Cardiac ventricle fibroblast (primary cell): Measurements from ENCODE around the gene CWF19L1. TPM values are rescaled to one million over a fixed set of nuclear protein-coding genes. Genes with fewer than 3 reads are reported as not detected.

Experiments used
- total RNA-seq: library from RNA; depleted of rRNA; stranded (reverse); fragments of >200 nt; gene quantifications from 2 replicates; pipeline ENCODE4 v1.2.3, GENCODE V29; 2015

Gene CWF19L1
- total RNA-seq, result 7.2 and 10.6 TPM in 2 replicates

DNA sequence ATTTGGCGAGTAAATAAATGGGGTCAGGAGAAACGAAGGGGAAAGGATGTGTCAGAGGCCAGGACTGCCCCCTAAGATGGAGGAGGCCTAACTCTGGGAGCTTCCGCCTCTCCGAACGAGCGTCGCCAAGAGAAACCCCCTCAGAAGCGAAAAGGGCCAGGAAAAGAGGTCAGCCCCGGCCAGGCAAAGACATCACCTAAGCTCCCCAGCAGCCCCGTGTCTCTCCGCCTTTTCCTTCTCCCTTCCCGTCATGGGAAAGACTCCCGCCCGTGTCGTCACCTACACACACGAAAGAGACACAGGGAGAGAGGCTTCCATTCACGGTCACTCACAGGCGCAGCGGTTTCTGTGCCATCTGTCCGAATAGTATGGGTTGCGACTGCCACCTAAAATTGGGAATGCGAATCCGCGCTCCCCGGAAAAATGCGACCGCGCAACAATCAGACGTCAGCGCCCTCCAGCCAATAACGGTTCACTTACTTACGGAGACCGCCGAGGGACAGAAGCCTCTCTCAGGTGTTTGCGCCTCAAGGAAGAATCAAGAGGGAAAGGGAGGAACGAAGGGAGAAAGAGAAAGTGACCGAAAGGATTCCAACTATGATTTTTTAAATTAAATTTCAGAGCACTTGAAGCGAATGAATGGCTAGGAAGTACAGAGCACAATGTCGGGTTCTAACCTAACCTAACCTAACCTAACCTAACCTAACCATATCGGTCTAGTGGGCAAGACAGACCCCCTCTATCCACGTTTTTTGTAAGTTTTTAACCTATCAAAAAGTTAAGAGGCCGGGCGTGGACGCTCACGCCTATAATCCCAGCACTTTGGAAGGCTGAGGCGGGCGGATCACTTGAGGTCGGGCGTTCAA lies at the start of gene CWF19L1:
Gene CWF19L1 (minus strand): TSS at position 400 of the 866 bp plus-strand sequence. CDS start 45 bp downstream, at position 355.

DNA sequence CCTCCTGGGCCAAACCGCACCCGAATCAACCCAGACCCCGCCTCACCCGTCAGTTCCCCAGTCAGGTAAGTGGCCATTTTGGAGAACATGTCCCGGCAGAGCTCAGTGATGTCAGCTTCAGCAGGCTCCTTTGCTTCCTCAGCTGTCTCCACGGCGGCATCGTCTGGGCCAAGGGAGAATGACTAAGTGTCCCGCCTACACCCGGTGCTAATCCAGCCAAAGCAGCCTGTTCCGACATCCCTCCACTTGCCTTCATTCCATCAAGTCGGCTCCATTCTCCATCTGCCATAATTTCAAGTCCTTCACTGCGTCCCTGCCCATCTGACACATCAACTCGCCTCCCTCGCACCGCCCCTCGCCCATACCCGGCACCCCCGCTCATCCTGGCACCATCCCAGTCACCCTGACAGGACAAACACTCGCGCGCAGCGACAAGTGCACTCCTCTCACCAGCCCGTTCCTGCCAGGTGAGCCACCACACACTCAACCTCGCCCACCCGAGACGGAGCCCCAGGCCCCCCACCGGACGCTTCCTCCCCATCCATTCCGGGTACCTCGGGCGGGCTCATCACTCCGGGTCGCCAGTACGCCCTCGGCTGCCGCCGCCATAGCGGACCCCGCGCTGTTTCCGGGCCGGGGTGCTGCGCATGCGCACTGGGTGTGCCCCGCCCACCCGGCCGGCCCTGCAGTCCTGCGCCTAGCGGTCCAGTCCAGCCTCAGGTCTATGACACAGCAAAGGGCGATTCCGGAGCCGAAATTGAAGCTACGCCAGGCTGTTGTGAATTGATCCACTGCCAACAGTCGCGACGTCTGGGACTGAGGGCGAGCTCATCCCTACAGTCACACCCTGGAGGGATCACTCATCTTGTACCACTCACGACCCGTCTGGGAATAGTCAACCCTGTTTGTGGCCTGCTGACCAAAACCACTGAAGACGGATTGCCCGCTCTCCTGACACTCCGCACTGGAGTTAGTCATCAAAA lies 18.9 kb upstream of the CWF19L1 start, which contains the start of gene BLOC1S2:
Gene BLOC1S2 (minus strand): TSS at position 630 of the 983 bp plus-strand sequence. CDS start 21 bp downstream, at position 609.

DNA sequence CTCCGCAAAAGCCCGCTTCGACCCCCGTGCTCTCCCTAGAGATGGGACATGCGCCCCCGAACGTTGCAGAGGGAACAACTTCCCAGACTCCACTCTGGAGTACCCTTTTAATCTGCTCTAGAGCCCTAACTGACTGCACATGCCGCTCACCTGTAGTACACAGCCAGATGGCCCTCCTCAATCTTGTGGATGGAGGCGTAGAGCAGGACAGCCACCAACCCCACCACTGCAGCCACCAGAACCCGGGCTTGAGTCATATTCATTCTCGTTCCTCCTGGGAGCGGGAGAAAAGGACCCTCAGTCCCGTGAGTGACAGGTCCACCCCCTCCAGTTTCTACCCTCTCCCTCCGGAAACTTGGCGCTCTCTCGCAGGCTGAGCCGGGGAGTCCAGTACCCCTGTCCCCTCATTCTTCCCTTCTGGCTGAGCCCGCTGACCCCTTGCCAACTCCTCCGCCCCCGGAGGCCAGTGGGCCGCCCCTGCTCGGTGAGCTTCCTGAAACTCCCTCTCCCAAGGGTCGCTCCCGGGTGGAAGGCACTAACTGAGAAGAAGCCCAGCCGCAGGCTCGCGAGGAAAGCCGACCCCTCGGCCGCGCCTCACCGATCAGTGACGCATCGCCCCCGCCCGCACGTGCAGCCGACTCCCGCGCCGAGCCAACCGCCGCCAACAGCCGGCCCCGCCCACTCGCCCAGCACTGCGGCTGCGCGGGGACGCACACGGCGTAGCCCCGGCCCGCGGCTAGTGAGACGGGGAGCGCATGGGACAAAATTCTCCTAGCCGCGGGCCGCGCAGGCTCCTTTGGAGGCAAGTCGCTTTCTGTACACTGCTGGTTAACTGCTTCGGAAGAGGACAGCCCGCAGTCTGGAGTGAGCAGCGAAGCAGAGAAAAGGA lies 81.8 kb downstream of the CWF19L1 start, which contains the start of gene ERLIN1:
Gene ERLIN1 (minus strand): TSS at position 666 of the 889 bp plus-strand sequence. CDS start 403 bp downstream, at position 263.

Other genes with a start within 250 kb of the CWF19L1 start
- not detected in 2 replicates for gene CPN1, start 185.8 kb downstream of the CWF19L1 start, total RNA-seq
- gene ERLIN1, start 81.6 kb downstream of the CWF19L1 start, total RNA-seq, result 38.4 and 47.4 TPM in 2 replicates
- gene CHUK, start 38.0 kb downstream of the CWF19L1 start, total RNA-seq, result 6.6 and 8.3 TPM in 2 replicates
- gene BLOC1S2, start 19.0 kb upstream of the CWF19L1 start, total RNA-seq, result 20.7 and 33.1 TPM in 2 replicates
- gene PKD2L1, start 62.6 kb upstream of the CWF19L1 start, total RNA-seq, result not detected in 2 replicates
- gene SCD, start 79.6 kb upstream of the CWF19L1 start, total RNA-seq, result 89.5 and 91.8 TPM in 2 replicates
- not detected in 2 replicates for gene WNT8B, start 195.4 kb upstream of the CWF19L1 start, total RNA-seq